ENCODE measurements around the gene ASTN2.

ASTN2 gene

GRCh38 chr9:116502746-116503145 is 912.1 kb downstream of the ASTN2 start:
- no peak for DNase-seq (ENCODE audit: low read depth)
- no peak overlapping the region for H3K4me3 ChIP-seq (ENCODE audit: low read depth, low read length)
- TF ChIP-seq MYC (IDR thresholded peaks at IDR 0.05; ENCODE audit: low read depth, low read length) = no peak
- TF ChIP-seq POLR2A (IDR thresholded peaks at IDR 0.05; ENCODE audit: extremely low read depth, insufficient read length) = no peak
- TF ChIP-seq MAX (IDR thresholded peaks at IDR 0.05; ENCODE audit: low read depth, low read length) = no peak
- no peak for TF ChIP-seq CTCF (IDR thresholded peaks at IDR 0.05; ENCODE audit: low read depth, low read length)

GRCh38 chr9:116501871-116502270 is 913.0 kb downstream of the ASTN2 start:
- no peak for DNase-seq (ENCODE audit: low read depth)
- TF ChIP-seq MYC (IDR thresholded peaks at IDR 0.05; ENCODE audit: low read depth, low read length) (no peak), MAX (IDR thresholded peaks at IDR 0.05; ENCODE audit: low read depth, low read length) (no peak), CTCF (IDR thresholded peaks at IDR 0.05; ENCODE audit: low read depth, low read length) (no peak), POLR2A (IDR thresholded peaks at IDR 0.05; ENCODE audit: extremely low read depth, insufficient read length) (no peak)
- H3K4me3 ChIP-seq (ENCODE audit: low read depth, low read length) = no peak overlapping the region

GRCh38 chr9:116499986-116500871 is 914.6 kb downstream of the ASTN2 start:
- DNase-seq (ENCODE audit: low read depth) = peak; percentile 4
- H3K4me3 ChIP-seq (ENCODE audit: low read depth, low read length) = no peak overlapping the region
- no peak for TF ChIP-seq MYC (IDR thresholded peaks at IDR 0.05; ENCODE audit: low read depth, low read length)
- TF ChIP-seq CTCF (IDR thresholded peaks at IDR 0.05; ENCODE audit: low read depth, low read length) = no peak
- TF ChIP-seq POLR2A (IDR thresholded peaks at IDR 0.05; ENCODE audit: extremely low read depth, insufficient read length) = no peak
- TF ChIP-seq MAX (IDR thresholded peaks at IDR 0.05; ENCODE audit: low read depth, low read length) = no peak

- no peak overlapping the region for H3K4me3 ChIP-seq (ENCODE audit: low read depth, low read length)
- no peak for DNase-seq (ENCODE audit: low read depth)
- no peak for TF ChIP-seq MAX (IDR thresholded peaks at IDR 0.05; ENCODE audit: low read depth, low read length)
- no peak for TF ChIP-seq MYC (IDR thresholded peaks at IDR 0.05; ENCODE audit: low read depth, low read length)
- no peak for TF ChIP-seq CTCF (IDR thresholded peaks at IDR 0.05; ENCODE audit: low read depth, low read length)
- no peak for TF ChIP-seq POLR2A (IDR thresholded peaks at IDR 0.05; ENCODE audit: extremely low read depth, insufficient read length)
Observed at GRCh38 chr9:116499434-116499833, 915.4 kb downstream of the ASTN2 start.

GRCh38 chr9:116497095-116497890 is 917.6 kb downstream of the ASTN2 start:
- DNase-seq (ENCODE audit: low read depth) = no peak
- no peak for TF ChIP-seq MYC (IDR thresholded peaks at IDR 0.05; ENCODE audit: low read depth, low read length)
- TF ChIP-seq POLR2A (IDR thresholded peaks at IDR 0.05; ENCODE audit: extremely low read depth, insufficient read length) = no peak
- TF ChIP-seq CTCF (IDR thresholded peaks at IDR 0.05; ENCODE audit: low read depth, low read length) = no peak
- TF ChIP-seq MAX (IDR thresholded peaks at IDR 0.05; ENCODE audit: low read depth, low read length) = no peak
- no peak overlapping the region for H3K4me3 ChIP-seq (ENCODE audit: low read depth, low read length)
